Panc1 (cell line): Measurements from ENCODE around the gene CABLES2. TPM values are rescaled to one million over a fixed set of nuclear protein-coding genes. Genes with fewer than 3 reads are reported as not detected.

Source experiments
- ATAC-seq: fragments of 200-7000 bp; cut with Tn5 transposase; 2 replicates; pipeline ENCODE4 v1.9.1; 2020; ENCODE audit warnings: mild to moderate bottlenecking, moderate library complexity
- BruUV-seq: library from RNA; stranded (reverse); fragments of 400-500 nt; replicated peaks from 2 replicates; lab custom pipeline; 2021; lab: Mats Ljungman, UMichigan
- CTCF ChIA-PET: fragments of 300-600 bp; sonication (Branson Sonifier 250); formaldehyde crosslinking; loops from one replicate; lab custom pipeline; 2022; ENCODE audit warnings: antibody characterized with exemption; lab: Charles Lee
- POLR2A ChIA-PET: fragments of 300-600 bp; sonication (Branson Sonifier 250); formaldehyde crosslinking; loops from one replicate; lab custom pipeline; 2022; ENCODE audit warnings: antibody characterized with exemption; lab: Charles Lee
- DNase-seq: peaks from one replicate; pipeline ENCODE4 v3.0.0-alpha.2; 2010; ENCODE audit warnings: low read depth, low spot score
- H3K27ac ChIP-seq: 2 replicates; pipeline ENCODE4 v1.5.1; 2011; ENCODE audit warnings: mild to moderate bottlenecking, low read length, inconsistent platforms
- H3K27me3 ChIP-seq: fragments of 200-500 bp; sonication (Bioruptor generic); 2 replicates; pipeline ENCODE4 v1.6.0; 2014; ENCODE audit warnings: low read length, inconsistent platforms; ENCODE audit not compliant: control insufficient read depth, insufficient read depth
- H3K36me3 ChIP-seq: fragments of 200-500 bp; sonication (Bioruptor generic); 2 replicates; pipeline ENCODE4 v1.5.1; 2014; ENCODE audit warnings: inconsistent platforms, mild to moderate bottlenecking, low read length, moderate library complexity; ENCODE audit not compliant: control insufficient read depth, insufficient read depth
- H3K4me1 ChIP-seq: 2 replicates; pipeline ENCODE4 v1.5.1; 2011; ENCODE audit warnings: inconsistent platforms, mild to moderate bottlenecking, low read length, moderate library complexity; ENCODE audit not compliant: control insufficient read depth, insufficient read depth
- H3K4me3 ChIP-seq, 2 experiments: 2 replicates each; pipeline ENCODE4 v1.5.1; 2011 to 2012; ENCODE audit warnings: low read depth in 2 of 2, low read length in 2 of 2, mild to moderate bottlenecking in 2 of 2, inconsistent platforms in 1 of 2, moderate library complexity in 1 of 2
- H3K9me3 ChIP-seq: fragments of 200-500 bp; sonication (Bioruptor generic); 2 replicates; pipeline ENCODE4 v1.5.1; 2014; ENCODE audit warnings: low read depth, mild to moderate bottlenecking, inconsistent platforms, low read length, moderate library complexity; ENCODE audit not compliant: control insufficient read depth, insufficient read depth
- CTCF ChIP-seq: fragments of 450-650 bp; IDR thresholded peaks from 2 replicates; pipeline ENCODE4 v1.5.1; 2017; ENCODE audit warnings: mild to moderate bottlenecking
- POLR2AphosphoS5 ChIP-seq: IDR thresholded peaks from 2 replicates; pipeline ENCODE4 v1.6.1; 2012; ENCODE audit warnings: mild to moderate bottlenecking, low read depth, low read length, moderate library complexity
- SIN3A ChIP-seq: IDR thresholded peaks from 2 replicates; pipeline ENCODE4 v1.6.1; 2012; ENCODE audit warnings: low read depth, mild to moderate bottlenecking, low read length, moderate library complexity, borderline replicate concordance; ENCODE audit not compliant: insufficient read depth
- TCF7L2 ChIP-seq: IDR thresholded peaks from 2 replicates; pipeline ENCODE4 v1.6.1; 2011; ENCODE audit warnings: mild to moderate bottlenecking, low read depth, low read length, inconsistent platforms
- in situ Hi-C: cut with HindIII; loops from 2 replicates; pipeline ENCODE4 v1.10.0; 2016; ENCODE audit warnings: low sequenced_read_pairs, low pct_unique_long_range_greater_than_20kb
- intact Hi-C: fragments of 100-400 bp; cut with micrococcal nuclease; formaldehyde crosslinking; loops from one replicate; pipeline ENCODE4 v1.10.0; 2022; ENCODE audit not compliant: unreplicated experiment
- total RNA-seq: library from RNA; stranded (reverse); gene quantifications from one replicate; pipeline ENCODE4 v1.2.1, GENCODE V29; 2021; ENCODE audit not compliant: unreplicated experiment
- TF ChIP-seq, protein P1 (sequence below), 2 experiments: IDR thresholded peaks; 2 replicates each; pipeline ENCODE4 v1.6.1; 2011 to 2012; ENCODE audit warnings: low read depth in 2 of 2, control low read depth in 1 of 2, low read length in 1 of 2, mild to moderate bottlenecking in 1 of 2, moderate library complexity in 1 of 2; ENCODE audit not compliant: insufficient read depth in 1 of 2

CABLES2 gene
- total RNA-seq, 1 experiment from 2014 or later = 9.8 TPM

GRCh38 chr20:62351469-62352401 lies 55.4 kb downstream of the CABLES2 start:
- intact Hi-C loops = no loop called here
- H3K27ac ChIP-seq = peak overlapping the region; percentile 81
- in situ Hi-C loops = no loop called here
- POLR2A ChIA-PET = no interaction called here
- no peak for DNase-seq
- H3K9me3 ChIP-seq = no peaks in the 10 kb centered on the region; the same call in 1 of the 2 replicates
- TF ChIP-seq CTCF (no peak), POLR2AphosphoS5 (no peak), TCF7L2 (no peak), SIN3A (no peak)
- TF ChIP-seq, protein P1, sequence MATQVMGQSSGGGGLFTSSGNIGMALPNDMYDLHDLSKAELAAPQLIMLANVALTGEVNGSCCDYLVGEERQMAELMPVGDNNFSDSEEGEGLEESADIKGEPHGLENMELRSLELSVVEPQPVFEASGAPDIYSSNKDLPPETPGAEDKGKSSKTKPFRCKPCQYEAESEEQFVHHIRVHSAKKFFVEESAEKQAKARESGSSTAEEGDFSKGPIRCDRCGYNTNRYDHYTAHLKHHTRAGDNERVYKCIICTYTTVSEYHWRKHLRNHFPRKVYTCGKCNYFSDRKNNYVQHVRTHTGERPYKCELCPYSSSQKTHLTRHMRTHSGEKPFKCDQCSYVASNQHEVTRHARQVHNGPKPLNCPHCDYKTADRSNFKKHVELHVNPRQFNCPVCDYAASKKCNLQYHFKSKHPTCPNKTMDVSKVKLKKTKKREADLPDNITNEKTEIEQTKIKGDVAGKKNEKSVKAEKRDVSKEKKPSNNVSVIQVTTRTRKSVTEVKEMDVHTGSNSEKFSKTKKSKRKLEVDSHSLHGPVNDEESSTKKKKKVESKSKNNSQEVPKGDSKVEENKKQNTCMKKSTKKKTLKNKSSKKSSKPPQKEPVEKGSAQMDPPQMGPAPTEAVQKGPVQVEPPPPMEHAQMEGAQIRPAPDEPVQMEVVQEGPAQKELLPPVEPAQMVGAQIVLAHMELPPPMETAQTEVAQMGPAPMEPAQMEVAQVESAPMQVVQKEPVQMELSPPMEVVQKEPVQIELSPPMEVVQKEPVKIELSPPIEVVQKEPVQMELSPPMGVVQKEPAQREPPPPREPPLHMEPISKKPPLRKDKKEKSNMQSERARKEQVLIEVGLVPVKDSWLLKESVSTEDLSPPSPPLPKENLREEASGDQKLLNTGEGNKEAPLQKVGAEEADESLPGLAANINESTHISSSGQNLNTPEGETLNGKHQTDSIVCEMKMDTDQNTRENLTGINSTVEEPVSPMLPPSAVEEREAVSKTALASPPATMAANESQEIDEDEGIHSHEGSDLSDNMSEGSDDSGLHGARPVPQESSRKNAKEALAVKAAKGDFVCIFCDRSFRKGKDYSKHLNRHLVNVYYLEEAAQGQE (IDR thresholded peaks at IDR 0.05; ENCODE audit: insufficient read depth in 1 of 2, low read depth in 2 of 2, low read length in 1 of 2) = no peak
- ATAC-seq = no peak
- no TSS peak for BruUV-seq
- no peak overlapping the region for H3K4me3 ChIP-seq
- CTCF ChIA-PET = no interaction called here
- H3K36me3 ChIP-seq = peaks cover 9% of the 10 kb centered on the region
- no peaks in the 10 kb centered on the region for H3K27me3 ChIP-seq
- peaks cover 69% of the 10 kb centered on the region for H3K4me1 ChIP-seq

DNA sequence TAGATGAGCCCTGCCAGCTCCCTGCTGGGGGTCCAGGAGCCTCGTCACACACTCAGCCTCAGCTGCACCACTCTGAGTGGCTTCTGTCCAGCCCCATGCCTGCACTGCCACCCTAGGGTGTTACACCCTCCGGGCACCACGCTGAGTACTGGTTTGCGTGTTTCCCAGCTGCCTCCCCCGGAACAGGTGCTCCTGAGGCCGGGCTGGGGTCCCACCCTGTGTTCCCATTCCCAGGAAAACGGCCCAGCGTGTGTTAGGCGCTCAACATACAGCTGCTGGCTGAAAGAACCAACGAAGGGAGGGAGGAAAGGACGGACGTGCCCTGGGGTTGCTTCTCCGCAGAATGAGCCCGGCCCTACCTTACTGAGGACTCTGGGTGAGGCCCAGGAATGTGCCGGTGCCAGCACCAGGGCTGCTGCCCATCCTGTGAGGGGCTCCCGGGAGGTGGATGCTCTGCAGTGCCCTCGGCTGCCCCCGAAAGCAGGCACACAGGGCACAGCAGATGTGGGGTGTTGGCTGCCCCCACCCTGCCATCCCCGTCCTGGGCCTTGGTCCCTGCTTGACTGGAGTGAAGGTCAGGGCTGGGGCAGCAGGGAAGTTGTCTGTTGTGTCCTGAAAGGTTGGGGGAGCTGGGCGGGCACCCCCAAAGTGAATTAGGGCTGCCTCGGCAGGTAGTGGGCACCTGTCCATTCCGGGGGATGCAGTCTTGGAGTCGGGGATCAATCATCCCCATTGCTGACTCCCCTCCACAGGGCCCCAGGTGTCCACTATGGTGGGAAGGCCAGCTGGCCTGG lies 56.3 kb downstream of the CABLES2 start:
- in situ Hi-C loops (no loop called here), intact Hi-C loops (no loop called here)
- TF ChIP-seq POLR2AphosphoS5 (no peak), TCF7L2 (no peak), CTCF (no peak)
- TF ChIP-seq, protein P1 (IDR thresholded peaks at IDR 0.05; ENCODE audit: insufficient read depth in 1 of 2, low read depth in 2 of 2, low read length in 1 of 2) = no peak
- Histone ChIP-seq H3K27me3 (no peaks in the 10 kb centered on the region), H3K4me1 (peaks cover 60% of the 10 kb centered on the region), H3K27ac (peak overlapping the region; percentile 81), H3K4me3 (no peak overlapping the region), H3K36me3 (peaks cover 9% of the 10 kb centered on the region), H3K9me3 (no peaks in the 10 kb centered on the region; the same call in 1 of the 2 replicates)
- ATAC-seq = peak; percentile 7; the same call in 1 of the 2 replicates
- no peak for DNase-seq
- CTCF ChIA-PET = interaction anchor here (1.6 kb wide), 1 partner anchor 18 kb away, joined by 4 read pairs; no protein-coding TSS in a partner anchor
- POLR2A ChIA-PET = interaction anchor here (1.0 kb wide), 1 partner anchor 36 kb away, joined by 14 read pairs; the partner anchor contains the start of gene RPS21
- no TSS peak for BruUV-seq
